HG03139 (cell line): ENCODE data around the gene ADD2.

Source experiments
- ATAC-seq: cut with Tn5 transposase; IDR thresholded peaks from one replicate; pipeline ENCODE4 v1.9.1; 2021; ENCODE audit not compliant: unreplicated experiment

ADD2 gene

GRCh38 chr2:70705160-70705850 is 62.7 kb downstream of the ADD2 start:
- ATAC-seq = no peak

GRCh38 chr2:70703900-70704549 is 64.0 kb downstream of the ADD2 start:
- no peak for ATAC-seq

- no peak for ATAC-seq
Measured at GRCh38 chr2:70702711-70703395, 65.1 kb downstream of the ADD2 start.

- no peak for ATAC-seq
Measured at GRCh38 chr2:70698847-70699246, 69.2 kb downstream of the ADD2 start.

- no peak for ATAC-seq
Measured at GRCh38 chr2:70697603-70698383, 70.2 kb downstream of the ADD2 start.

DNA sequence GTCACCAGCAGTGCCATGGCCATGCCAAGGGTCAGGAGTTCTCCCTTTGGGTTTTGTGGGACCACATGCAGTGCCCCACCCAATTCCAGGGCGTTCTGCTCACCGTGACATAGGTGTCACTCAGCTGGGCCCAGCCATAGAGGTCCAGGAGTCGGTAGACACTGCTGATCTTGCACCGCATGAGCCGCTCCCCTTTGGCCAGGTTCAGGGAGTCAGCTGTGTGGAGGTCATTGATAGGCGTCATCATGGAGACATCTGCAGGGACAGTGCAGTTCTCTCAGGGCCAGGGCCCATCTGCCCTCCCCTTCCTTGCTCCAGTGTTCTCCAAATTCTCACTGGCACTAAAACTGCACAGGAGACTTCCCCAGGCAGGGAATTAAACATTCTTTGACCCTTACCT is 71.9 kb downstream of the ADD2 start:
- ATAC-seq = no peak

DNA sequence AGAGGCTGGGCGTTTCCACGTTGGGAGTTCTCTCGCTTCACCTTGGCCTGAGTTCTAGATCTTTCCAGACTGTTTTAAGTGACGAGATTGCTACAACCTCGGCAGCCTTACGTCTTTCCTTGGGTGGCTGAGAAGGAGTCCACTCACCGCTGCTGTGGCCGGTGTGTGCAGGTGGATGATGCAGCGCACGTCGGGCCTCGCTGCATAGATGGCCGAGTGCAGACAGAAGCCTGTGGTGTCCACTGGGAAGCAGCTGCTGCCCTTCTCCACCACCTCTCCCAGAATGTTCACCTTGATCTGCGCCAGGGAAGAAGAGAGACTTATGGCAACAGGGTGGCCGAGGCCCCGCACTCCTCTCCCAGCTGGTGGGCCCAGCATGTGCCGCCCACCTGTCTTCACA is 75.7 kb downstream of the ADD2 start:
- no peak for ATAC-seq

GRCh38 chr2:70691497-70692140 is 76.4 kb downstream of the ADD2 start:
- no peak for ATAC-seq

DNA sequence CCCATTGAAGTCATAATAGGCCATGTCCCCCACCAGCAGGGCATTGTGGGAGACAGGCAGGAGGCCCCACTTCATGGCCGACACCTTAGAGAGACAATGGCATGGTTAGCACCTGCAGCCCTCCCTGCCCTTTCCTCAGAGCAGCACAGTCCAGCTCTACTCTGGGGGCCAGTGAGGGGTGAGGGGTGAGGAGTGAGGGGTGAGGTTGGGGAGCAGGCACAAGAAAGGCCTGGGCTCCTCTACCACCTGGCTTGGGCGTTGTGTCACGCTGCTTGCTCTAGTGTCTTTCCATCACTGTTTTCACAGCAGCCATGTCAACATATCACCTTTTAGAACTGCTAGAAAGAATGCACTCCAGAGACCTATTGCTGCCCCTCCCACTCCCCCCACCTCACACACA is 77.2 kb downstream of the ADD2 start:
- no peak for ATAC-seq

DNA sequence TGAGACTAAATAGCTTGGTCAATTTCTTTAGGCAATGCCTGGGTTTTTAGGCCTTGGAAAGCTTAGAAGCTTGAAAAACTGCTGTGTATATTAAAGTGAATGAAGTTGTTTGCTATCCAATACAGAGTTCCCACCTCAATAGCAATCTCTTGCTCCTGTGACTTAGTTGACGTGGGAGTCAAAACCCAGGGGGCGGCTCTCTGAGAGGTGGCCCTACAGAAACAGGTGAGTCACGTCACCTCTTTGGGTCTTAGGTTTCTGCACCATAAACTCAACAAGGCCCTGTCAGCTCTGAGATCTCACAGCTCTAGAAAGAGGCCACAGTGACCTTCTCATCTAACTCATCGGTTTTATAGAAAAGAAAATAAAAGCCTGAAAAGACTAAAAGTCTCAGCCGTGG is 79.6 kb downstream of the ADD2 start:
- no peak for ATAC-seq

GRCh38 chr2:70687461-70687795 is 80.6 kb downstream of the ADD2 start:
- ATAC-seq = no peak

DNA sequence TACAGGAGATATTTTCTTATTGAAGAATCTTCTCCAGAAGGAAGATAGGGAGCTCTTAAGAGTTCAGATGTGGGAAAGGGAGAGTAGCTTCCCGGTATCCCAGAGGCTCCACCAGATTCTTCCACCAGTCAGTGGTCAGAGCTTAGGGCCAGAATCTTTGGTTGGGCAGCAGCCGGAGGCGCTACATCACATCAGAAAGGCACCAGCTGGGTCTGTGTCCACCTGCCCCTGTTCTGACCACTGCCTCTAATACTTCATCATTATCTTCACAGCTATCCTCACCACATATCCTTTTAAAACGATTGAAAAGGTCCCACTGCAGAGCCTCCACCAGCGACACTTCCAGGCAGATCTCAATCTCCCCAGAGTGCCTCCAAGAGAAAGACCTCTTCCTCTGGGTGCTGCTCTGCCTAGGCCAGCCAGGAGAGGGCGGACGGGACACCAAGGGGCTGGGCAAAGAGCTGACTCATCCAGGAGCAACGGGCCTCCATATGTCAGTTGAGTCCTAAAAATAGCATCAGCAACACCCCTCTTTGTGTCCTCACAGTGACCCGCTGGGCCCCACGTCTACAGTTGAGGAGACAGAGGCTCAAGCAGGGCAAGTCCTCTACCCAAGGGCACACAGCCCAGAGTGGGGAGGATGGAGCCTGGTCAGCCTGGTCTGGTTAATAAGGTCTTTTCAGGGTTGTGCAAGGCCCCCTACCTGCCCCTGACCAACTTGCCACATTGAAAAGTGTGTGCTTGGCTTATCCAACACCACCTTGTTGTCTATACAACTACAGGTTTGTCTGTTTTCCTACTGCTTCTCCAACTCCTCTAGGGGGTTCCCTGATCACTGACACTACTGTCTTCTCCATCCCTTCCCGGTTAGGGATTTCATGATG is 81.2 kb downstream of the ADD2 start:
- ATAC-seq = no peak

GRCh38 chr2:70685771-70686171 is 82.2 kb downstream of the ADD2 start:
- no peak for ATAC-seq

DNA sequence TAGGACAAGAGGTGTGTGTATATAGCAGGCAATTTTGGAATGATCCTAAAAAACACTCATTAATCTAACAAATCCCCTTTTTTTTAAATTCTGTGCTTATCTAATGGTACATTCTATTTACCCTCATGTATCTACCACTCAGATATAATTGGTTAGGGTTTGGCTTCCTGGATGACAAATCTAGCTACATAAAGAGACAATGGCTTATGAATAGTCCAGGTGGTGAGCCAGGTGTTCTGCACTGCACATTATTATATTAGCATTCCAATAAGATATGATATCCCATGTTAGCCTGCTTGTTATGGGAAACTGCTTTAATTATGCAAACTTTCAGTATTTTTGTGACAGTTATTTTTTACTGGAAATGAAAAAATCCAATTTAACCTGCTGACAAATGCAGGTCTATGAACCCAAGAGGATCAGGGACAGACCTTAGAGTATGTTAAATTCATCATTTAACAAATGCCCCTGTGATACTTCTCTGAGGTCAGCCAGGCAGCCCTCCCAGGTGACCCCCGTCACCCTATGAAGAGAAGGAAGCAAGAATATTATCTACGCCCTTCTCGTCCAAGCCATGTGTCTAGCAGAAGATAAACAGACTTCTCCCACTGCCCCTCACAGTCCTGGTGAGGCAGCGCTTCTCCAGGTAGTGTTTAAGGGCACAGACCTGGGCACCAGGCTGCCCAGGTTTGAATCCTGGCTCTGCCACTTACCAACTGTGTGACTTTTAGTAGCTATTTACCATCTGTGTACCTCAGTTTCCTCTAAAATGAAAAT is 83.0 kb downstream of the ADD2 start:
- ATAC-seq = no peak

DNA sequence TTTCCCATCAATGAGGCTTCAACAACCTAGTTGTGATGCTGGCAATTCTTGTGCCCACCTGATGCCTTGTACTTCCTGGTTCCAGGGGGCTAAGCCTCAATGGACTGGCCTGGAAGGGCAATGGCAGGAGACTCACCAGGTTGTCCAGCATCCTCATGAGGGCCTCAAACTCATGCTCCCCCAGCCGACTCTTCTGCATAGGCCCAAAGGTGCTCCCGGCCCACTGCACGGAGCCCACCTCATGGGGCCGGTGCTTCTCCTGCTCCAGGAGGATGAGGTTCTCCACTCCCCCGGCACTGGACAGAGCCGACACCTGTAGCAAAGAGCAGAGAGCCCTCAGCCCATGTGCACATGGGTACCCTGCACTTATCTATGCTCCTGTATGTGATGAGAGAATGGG is 84.5 kb downstream of the ADD2 start:
- ATAC-seq = no peak

GRCh38 chr2:70680735-70681134 is 87.3 kb downstream of the ADD2 start:
- no peak for ATAC-seq

- no peak for ATAC-seq
Measured at GRCh38 chr2:70679259-70679658, 88.7 kb downstream of the ADD2 start.

GRCh38 chr2:70678576-70679143 is 89.3 kb downstream of the ADD2 start:
- ATAC-seq = no peak
